Prostate gland (tissue), 2 donors: ENCODE results near the gene TXLNG. TPM values are rescaled to one million over a fixed set of nuclear protein-coding genes. Genes with fewer than 3 reads are reported as not detected.

Source experiments
- DNase-seq: peaks from one replicate; pipeline ENCODE4 v3.0.0-alpha.2; 2019; ENCODE audit warnings: low spot score
- H3K27ac ChIP-seq, 2 donors: fragments of 200-600 bp; sonication (generic); 2 replicates each; pipeline ENCODE4 v1.5.1; 2017 to 2019
- H3K27me3 ChIP-seq: fragments of 200-600 bp; sonication (generic); replicated peaks from 2 replicates; pipeline ENCODE4 v1.5.1; 2019; ENCODE audit not compliant: insufficient read depth
- H3K36me3 ChIP-seq, 2 donors: fragments of 200-600 bp; sonication (generic); 1 replicate in 1 of 2; 2 replicates in 1 of 2; pipeline versions ENCODE4 v1.5.1 to v1.8.1; 2017 to 2019
- H3K4me1 ChIP-seq: fragments of 200-600 bp; sonication (generic); replicated peaks from 2 replicates; pipeline ENCODE4 v1.5.1; 2019
- H3K4me3 ChIP-seq, 2 donors: fragments of 200-600 bp; sonication (generic); 2 replicates each; pipeline ENCODE4 v1.5.1; 2017 to 2019
- H3K9me3 ChIP-seq: fragments of 200-600 bp; sonication (generic); 2 replicates; pipeline ENCODE4 v1.5.1; 2017
- POLR2A ChIP-seq: fragments of 450-650 bp; IDR thresholded peaks from one replicate; pipeline ENCODE4 v1.6.1; 2016; ENCODE audit warnings: antibody characterized with exemption, mild to moderate bottlenecking
- POLR2AphosphoS5 ChIP-seq: sonication (generic); formaldehyde crosslinking; IDR thresholded peaks from one replicate; pipeline ENCODE4 v1.6.1; 2017; ENCODE audit warnings: antibody characterized with exemption
- WGBS: methylation state at CpG from one replicate; pipeline ENCODE4 v1.1.5; 2018; 5-methylcytosine and 5-hydroxymethylcytosine counted together
- intact Hi-C: fragments of 100-400 bp; cut with DNase I; formaldehyde crosslinking; loops from one replicate; pipeline ENCODE4 v1.14.2; 2022
- total RNA-seq, 2 donors: library from RNA; depleted of rRNA; stranded (reverse); fragments of >200 nt; gene quantifications; one replicate each; pipeline ENCODE4 v1.1.0, GENCODE V29; 2016
- TF ChIP-seq, protein P1 (sequence below), 4 experiments: fragments of 200-600 bp in 2 of 4; fragments of 450-650 bp in 2 of 4; sonication (generic) in 2 of 4; IDR thresholded peaks; 1 replicate in 3 of 4; 2 replicates in 1 of 4; pipeline ENCODE4 v1.5.1; 2016 to 2019; ENCODE audit warnings: antibody characterized with exemption in 4 of 4, mild to moderate bottlenecking in 2 of 4, moderate library complexity in 2 of 4

TXLNG gene
- total RNA-seq, 2 donors from 2014 or later: 8.6 to 12.8 TPM

DNA sequence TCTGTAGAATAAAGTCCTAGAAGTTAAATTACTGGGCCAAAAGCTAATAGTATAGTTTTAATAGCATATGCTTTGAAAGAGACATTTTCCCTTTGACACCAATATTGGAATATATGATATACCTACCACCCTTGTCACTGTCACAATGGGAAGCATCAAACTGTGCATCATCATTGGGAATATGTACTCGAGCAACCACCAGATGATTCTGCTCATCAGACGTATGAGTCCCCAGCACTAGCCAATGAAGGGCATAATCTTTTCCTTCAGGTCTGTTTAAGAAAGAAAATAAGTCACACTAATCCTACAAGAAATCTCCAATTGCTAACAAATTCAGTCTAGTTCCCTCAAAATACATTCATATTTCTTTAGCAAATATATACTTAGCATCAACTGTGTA is 76.6 kb downstream of the TXLNG start:
- no peak for TF ChIP-seq POLR2A
- TF ChIP-seq, protein P1, sequence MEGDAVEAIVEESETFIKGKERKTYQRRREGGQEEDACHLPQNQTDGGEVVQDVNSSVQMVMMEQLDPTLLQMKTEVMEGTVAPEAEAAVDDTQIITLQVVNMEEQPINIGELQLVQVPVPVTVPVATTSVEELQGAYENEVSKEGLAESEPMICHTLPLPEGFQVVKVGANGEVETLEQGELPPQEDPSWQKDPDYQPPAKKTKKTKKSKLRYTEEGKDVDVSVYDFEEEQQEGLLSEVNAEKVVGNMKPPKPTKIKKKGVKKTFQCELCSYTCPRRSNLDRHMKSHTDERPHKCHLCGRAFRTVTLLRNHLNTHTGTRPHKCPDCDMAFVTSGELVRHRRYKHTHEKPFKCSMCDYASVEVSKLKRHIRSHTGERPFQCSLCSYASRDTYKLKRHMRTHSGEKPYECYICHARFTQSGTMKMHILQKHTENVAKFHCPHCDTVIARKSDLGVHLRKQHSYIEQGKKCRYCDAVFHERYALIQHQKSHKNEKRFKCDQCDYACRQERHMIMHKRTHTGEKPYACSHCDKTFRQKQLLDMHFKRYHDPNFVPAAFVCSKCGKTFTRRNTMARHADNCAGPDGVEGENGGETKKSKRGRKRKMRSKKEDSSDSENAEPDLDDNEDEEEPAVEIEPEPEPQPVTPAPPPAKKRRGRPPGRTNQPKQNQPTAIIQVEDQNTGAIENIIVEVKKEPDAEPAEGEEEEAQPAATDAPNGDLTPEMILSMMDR (IDR thresholded peaks at IDR 0.05): no peak
- no peak for TF ChIP-seq POLR2AphosphoS5
- Histone ChIP-seq H3K4me1 (no peaks in the 10 kb centered on the region), H3K27ac (no peak overlapping the region), H3K36me3 (no peaks in the 10 kb centered on the region), H3K4me3 (no peak overlapping the region), H3K9me3 (no peaks in the 10 kb centered on the region), H3K27me3 (no peaks in the 10 kb centered on the region)
- WGBS: 63% methylated on average over 2 of the region's 2 CpGs
- no peak for DNase-seq
- intact Hi-C loops: no loop called here

DNA sequence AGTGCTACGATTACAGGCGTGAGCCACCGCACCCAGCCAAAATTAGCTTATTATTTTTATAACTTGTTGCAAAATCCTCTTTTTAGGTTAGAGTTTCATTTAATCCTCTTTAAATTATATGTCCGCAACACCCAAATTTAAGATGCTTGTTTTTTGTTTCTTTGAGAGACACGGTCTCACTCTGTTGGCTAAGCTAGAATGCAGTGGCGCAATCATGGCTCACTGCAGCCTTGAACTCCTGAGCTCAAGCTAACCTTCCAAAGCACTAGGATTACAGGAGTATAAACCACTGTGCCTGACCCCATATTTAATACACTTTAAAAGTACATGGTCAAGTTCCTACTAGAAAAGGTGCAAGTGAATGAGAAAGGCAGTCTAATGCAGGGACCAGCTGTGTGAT is 81.7 kb downstream of the TXLNG start:
- no peak for DNase-seq
- Histone ChIP-seq H3K27me3 (no peaks in the 10 kb centered on the region), H3K4me1 (no peaks in the 10 kb centered on the region), H3K27ac (no peak overlapping the region), H3K4me3 (no peak overlapping the region), H3K9me3 (no peaks in the 10 kb centered on the region), H3K36me3 (no peaks in the 10 kb centered on the region)
- TF ChIP-seq POLR2A: no peak
- TF ChIP-seq, protein P1 (IDR thresholded peaks at IDR 0.05): no peak
- TF ChIP-seq POLR2AphosphoS5: no peak
- 83% methylated on average over 6 of the region's 6 CpGs for WGBS
- intact Hi-C loops: no loop called here

GRCh38 chrX:16868920-16869319 is 82.7 kb downstream of the TXLNG start:
- no peak for DNase-seq
- WGBS: 5% methylated on average over 7 of the region's 7 CpGs
- H3K36me3 ChIP-seq: no peaks in the 10 kb centered on the region
- H3K9me3 ChIP-seq: no peaks in the 10 kb centered on the region
- no peaks in the 10 kb centered on the region for H3K27me3 ChIP-seq
- intact Hi-C loops: no loop called here
- peak overlapping the region; percentile 49 to 50 for H3K4me3 ChIP-seq
- peak overlapping the region; percentile 85 to 89 for H3K27ac ChIP-seq
- TF ChIP-seq, protein P1 (IDR thresholded peaks at IDR 0.05): no peak
- TF ChIP-seq POLR2AphosphoS5 (no peak), POLR2A (no peak)
- no peaks in the 10 kb centered on the region for H3K4me1 ChIP-seq

- Histone ChIP-seq H3K4me1 (no peaks in the 10 kb centered on the region), H3K27ac (peak overlapping the region; percentile 85 to 89), H3K9me3 (no peaks in the 10 kb centered on the region), H3K36me3 (no peaks in the 10 kb centered on the region), H3K4me3 (peak overlapping the region; percentile 49 to 50), H3K27me3 (no peaks in the 10 kb centered on the region)
- intact Hi-C loops: no loop called here
- peak; percentile 4 for DNase-seq
- 0% methylated on average over 11 of the region's 92 CpGs for WGBS
- TF ChIP-seq POLR2A: no peak
- no peak for TF ChIP-seq POLR2AphosphoS5
- TF ChIP-seq, protein P1 (IDR thresholded peaks at IDR 0.05): no peak
Observed at GRCh38 chrX:16869393-16870094, 83.3 kb downstream of the TXLNG start.
